Stomach smooth muscle (tissue), 2 donors: ENCODE results near the gene AAGAB.
"Not testable (repeated sequence)": the region's sequence is repeated elsewhere in the genome, so short reads cannot be mapped to it uniquely, and the experiment has no call there.

Experiments
- H3K27ac ChIP-seq: one replicate; pipeline ENCODE4 v1.7.0; 2013; ENCODE audit warnings: mild to moderate bottlenecking, low read length, inconsistent platforms
- H3K27me3 ChIP-seq, 2 donors: one replicate each; pipeline ENCODE4 v1.7.0; 2013; ENCODE audit warnings: low read length in 2 of 2; ENCODE audit not compliant: insufficient read depth in 2 of 2, control insufficient read depth in 1 of 2
- H3K36me3 ChIP-seq, 2 donors: one replicate each; pipeline ENCODE4 v1.7.0; 2013; ENCODE audit warnings: low read length in 2 of 2; ENCODE audit not compliant: control insufficient read depth in 2 of 2, insufficient read depth in 2 of 2
- H3K4me1 ChIP-seq: one replicate; pipeline ENCODE4 v1.7.0; 2013; ENCODE audit warnings: low read length; ENCODE audit not compliant: control insufficient read depth, insufficient read depth
- H3K4me3 ChIP-seq, 2 donors: one replicate each; pipeline ENCODE4 v1.7.0; 2013; ENCODE audit warnings: low read length in 2 of 2
- H3K9ac ChIP-seq, 2 donors: one replicate each; pipeline ENCODE4 v1.7.0; 2013; ENCODE audit warnings: low read length in 2 of 2, mild to moderate bottlenecking in 1 of 2
- H3K9me3 ChIP-seq, 2 donors: one replicate each; pipeline ENCODE4 v1.7.0; 2013; ENCODE audit warnings: low read length in 2 of 2; ENCODE audit not compliant: control insufficient read depth in 2 of 2
- donor health status: healthy.
- donor health status: Pancreatic carcinoma.

The AAGAB gene

DNA sequence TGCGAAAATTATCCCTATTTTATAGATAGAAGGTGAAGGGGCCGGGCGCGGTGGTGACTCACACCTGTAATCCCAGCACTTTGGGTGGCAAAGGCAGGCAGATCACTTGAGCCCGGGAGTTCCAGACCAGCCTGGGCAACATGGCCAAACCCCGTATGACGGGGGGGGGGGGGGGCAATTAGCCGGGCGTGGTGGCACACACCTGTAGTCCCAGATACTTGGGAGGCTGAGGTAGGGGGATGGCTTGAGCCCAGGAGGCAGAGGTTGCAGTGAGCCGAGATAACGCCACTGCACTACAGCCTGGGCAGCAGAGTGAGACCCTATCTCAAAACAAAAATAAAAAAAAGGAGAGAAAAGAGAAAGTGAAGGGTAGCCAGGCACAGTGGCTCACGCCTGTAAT lies 1.4 kb downstream of the AAGAB start:
- Histone ChIP-seq H3K27me3 (no peaks in the 10 kb centered on the region), H3K9ac (no peak overlapping the region), H3K4me3 (peak overlapping the region; percentile 75 to 97), H3K36me3 (no peaks in the 10 kb centered on the region), H3K4me1 (peaks cover 9% of the 10 kb centered on the region), H3K9me3 (no peaks in the 10 kb centered on the region), H3K27ac (no peak overlapping the region)

DNA sequence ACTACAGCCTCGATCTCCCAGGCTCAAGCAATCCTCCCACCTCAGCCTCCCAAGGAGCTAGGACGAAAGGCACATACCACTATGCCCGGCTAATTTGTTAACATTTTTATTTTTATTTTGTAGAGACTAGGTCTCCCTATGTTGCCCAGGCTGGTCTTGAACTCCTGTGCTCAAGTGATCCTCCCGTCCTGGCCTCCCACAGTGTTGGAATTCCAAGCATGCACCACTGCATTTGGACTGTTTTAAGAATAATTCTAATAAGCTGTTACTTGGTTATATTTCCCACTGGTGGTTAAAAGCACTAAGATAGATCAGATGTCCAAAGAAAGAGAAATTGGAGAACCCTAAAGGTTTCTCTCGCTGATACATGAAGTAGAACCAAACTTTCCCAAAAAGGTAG lies 3.1 kb downstream of the AAGAB start:
- Histone ChIP-seq H3K4me1 (peaks cover 9% of the 10 kb centered on the region), H3K36me3 (no peaks in the 10 kb centered on the region), H3K27me3 (no peaks in the 10 kb centered on the region), H3K9me3 (no peaks in the 10 kb centered on the region), H3K4me3 (no peak overlapping the region), H3K27ac (no peak overlapping the region), H3K9ac (no peak overlapping the region)

DNA sequence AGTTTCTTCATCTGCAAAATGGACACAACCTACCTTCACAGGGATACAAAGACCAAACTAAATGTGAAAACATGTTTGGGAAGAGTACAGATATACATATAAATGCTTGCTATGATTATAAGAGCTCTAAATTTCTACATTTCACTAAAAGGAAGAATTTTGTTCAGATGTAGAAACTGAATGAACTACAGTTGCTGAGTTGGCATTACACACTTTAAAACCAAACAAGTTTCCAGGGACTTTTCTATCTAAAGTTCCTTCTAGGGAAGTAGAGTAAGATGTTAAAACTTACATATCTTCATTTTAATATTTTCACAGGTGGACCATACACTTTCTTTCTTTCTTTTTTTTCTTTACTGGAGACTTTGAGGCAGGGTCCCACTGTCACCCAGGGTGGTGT lies 4.6 kb downstream of the AAGAB start:
- no peaks in the 10 kb centered on the region for H3K9me3 ChIP-seq

GRCh38 chr15:67248011-67248505 lies 6.4 kb downstream of the AAGAB start:
- Histone ChIP-seq H3K4me1 (no peaks in the 10 kb centered on the region), H3K27ac (no peak overlapping the region), H3K4me3 (no peak overlapping the region), H3K9me3 (no peaks in the 10 kb centered on the region), H3K9ac (no peak overlapping the region), H3K36me3 (no peaks in the 10 kb centered on the region), H3K27me3 (no peaks in the 10 kb centered on the region)

More for the DNA sequence above, 4.6 kb downstream of the AAGAB start:
- Histone ChIP-seq H3K9ac (no peak overlapping the region), H3K4me1 (peaks cover 6% of the 10 kb centered on the region), H3K4me3 (no peak overlapping the region), H3K36me3 (no peaks in the 10 kb centered on the region), H3K27me3 (no peaks in the 10 kb centered on the region), H3K27ac (no peak overlapping the region)

- H3K4me1 ChIP-seq, H3K9ac ChIP-seq, H3K27ac ChIP-seq, H3K4me3 ChIP-seq, H3K9me3 ChIP-seq, H3K27me3 ChIP-seq, H3K36me3 ChIP-seq: not testable (repeated sequence)
Measured at GRCh38 chr15:67246606-67247005, 7.9 kb downstream of the AAGAB start.

DNA sequence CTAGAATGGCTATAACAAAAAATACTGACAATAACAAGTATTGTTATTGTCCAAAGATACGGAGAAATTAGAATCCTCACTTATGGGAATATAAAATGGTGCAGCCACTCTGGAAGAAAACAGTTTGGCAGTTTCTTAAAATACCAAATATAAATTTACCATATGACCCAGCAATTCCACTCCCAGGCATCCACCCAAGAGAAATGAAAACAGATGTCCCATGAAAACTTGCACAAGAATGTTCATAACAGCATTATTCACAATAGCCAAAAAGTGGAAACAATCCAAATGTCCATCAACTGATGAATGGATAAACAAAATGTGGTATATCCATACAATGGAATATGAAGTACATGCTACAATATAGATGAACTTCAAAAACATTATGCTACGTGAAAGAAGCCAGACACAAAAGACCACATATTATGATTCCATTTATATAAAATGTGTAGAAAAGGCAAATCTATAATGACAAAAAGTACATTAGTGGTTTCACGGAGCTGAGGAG lies 9.4 kb downstream of the AAGAB start:
- Histone ChIP-seq H3K9me3 (no peaks in the 10 kb centered on the region), H3K4me1 (peaks cover 2% of the 10 kb centered on the region), H3K27me3 (no peaks in the 10 kb centered on the region), H3K27ac (no peak overlapping the region), H3K4me3 (no peak overlapping the region), H3K9ac (no peak overlapping the region), H3K36me3 (no peaks in the 10 kb centered on the region)

GRCh38 chr15:67242708-67243111 lies 11.8 kb downstream of the AAGAB start:
- Histone ChIP-seq H3K9ac (no peak overlapping the region), H3K9me3 (no peaks in the 10 kb centered on the region)

GRCh38 chr15:67241132-67241855 lies 13.2 kb downstream of the AAGAB start:
- H3K27ac ChIP-seq, result no peak overlapping the region
- no peaks in the 10 kb centered on the region for H3K36me3 ChIP-seq
- H3K9ac ChIP-seq, result no peak overlapping the region
- H3K27me3 ChIP-seq, result no peaks in the 10 kb centered on the region
- H3K4me3 ChIP-seq, result no peak overlapping the region
- no peaks in the 10 kb centered on the region for H3K9me3 ChIP-seq
- H3K4me1 ChIP-seq, result peaks cover 3% of the 10 kb centered on the region

More at GRCh38 chr15:67242708-67243111, 11.8 kb downstream of the AAGAB start:
- Histone ChIP-seq H3K4me3 (no peak overlapping the region), H3K27me3 (no peaks in the 10 kb centered on the region), H3K36me3 (no peaks in the 10 kb centered on the region), H3K4me1 (peaks cover 3% of the 10 kb centered on the region), H3K27ac (no peak overlapping the region)

DNA sequence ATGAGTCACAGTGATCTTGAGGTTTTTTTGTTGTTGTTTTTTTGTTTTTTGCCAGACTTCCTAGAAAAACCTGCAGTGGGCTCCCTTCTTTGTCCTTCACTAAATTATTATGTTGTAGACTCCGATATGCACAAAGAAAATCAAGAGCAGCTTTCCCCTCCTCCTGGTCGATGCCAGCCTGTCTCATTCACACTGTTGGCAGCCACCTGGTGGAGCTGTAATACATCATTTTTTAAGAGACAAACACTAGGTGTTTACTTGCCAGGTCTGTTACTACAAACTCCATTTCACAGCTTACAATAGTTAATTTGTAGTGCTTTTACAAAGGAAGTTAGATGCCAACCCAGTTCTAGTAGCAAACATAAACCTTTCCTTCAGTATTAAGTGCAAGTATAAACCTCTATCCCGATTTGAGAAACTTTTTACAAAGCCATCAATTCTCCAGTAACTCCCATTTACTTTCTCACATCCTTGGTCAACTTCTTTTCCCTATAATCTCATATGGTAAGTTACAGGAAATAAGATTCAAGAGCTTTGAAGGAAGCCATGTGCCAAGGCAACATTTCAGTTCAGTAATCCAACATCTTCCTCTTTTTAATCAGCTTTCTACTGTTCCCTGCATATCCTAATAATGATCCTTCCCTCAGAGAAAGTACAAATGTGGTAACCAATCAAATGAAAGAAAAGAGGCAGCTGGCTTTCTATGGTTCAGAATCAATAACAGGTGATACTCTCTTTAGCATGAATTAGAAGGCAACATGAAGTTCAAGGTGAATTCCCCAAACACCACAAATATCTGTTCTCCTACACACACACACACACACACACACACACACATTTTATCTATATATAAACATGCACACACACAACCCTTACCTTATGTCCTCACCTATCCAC lies 14.0 kb downstream of the AAGAB start:
- H3K9ac ChIP-seq, result no peak overlapping the region
- no peaks in the 10 kb centered on the region for H3K9me3 ChIP-seq
- no peak overlapping the region for H3K4me3 ChIP-seq
- no peaks in the 10 kb centered on the region for H3K36me3 ChIP-seq
- no peak overlapping the region for H3K27ac ChIP-seq
- H3K4me1 ChIP-seq, result peaks cover 3% of the 10 kb centered on the region
- H3K27me3 ChIP-seq, result no peaks in the 10 kb centered on the region

DNA sequence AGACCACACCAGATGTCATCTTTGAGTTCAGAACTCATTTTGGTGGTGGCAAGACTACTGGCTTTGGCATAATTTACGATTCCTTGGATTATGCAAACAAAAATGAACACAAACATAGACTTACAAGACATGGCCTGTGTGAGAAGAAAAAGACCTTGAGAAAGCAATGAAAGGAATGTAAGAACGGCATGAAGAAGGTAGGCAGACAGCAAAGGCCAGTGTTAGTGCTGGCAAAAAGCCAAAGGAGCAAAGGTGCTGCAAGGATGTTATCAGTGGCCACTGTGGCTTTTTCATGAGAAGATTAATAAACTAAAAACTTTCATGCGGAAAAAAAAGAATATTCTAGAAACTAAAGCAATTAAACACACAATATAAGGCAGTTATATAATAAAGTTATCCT lies 21.9 kb downstream of the AAGAB start:
- H3K36me3 ChIP-seq, result peaks cover 16 to 20% of the 10 kb centered on the region in 2 donors

More for the DNA sequence above, 21.9 kb downstream of the AAGAB start:
- Histone ChIP-seq H3K9ac (no peak overlapping the region), H3K27ac (no peak overlapping the region), H3K4me3 (no peak overlapping the region), H3K27me3 (no peaks in the 10 kb centered on the region), H3K4me1 (no peaks in the 10 kb centered on the region), H3K9me3 (no peaks in the 10 kb centered on the region)
